NCI-H82 (cell line): ENCODE data around the gene ADARB2.
"Not testable (repeated sequence)": the region's sequence is repeated elsewhere in the genome, so short reads cannot be mapped to it uniquely, and the experiment has no call there.

Experiments used
- DNase-seq: peaks from one replicate; lab custom pipeline; 2025; lab: John Stamatoyannopoulos, UW

The ADARB2 gene

GRCh38 chr10:1253523-1254353 is 483.6 kb downstream of the ADARB2 start:
- DNase-seq, result no peak

GRCh38 chr10:1251769-1252168 is 485.6 kb downstream of the ADARB2 start:
- no peak for DNase-seq

GRCh38 chr10:1249142-1249920 is 488.0 kb downstream of the ADARB2 start:
- DNase-seq, result no peak

GRCh38 chr10:1248262-1248630 is 489.1 kb downstream of the ADARB2 start:
- DNase-seq, result not testable (repeated sequence)

- DNase-seq, result no peak
Measured at GRCh38 chr10:1247598-1248261, 489.6 kb downstream of the ADARB2 start.

GRCh38 chr10:1244493-1244892 is 492.8 kb downstream of the ADARB2 start:
- no peak for DNase-seq

- DNase-seq, result peak; percentile 5
Measured at GRCh38 chr10:1243486-1244234, 493.7 kb downstream of the ADARB2 start.

- DNase-seq, result no peak
Measured at GRCh38 chr10:1242975-1243374, 494.4 kb downstream of the ADARB2 start.

- no peak for DNase-seq
Measured at GRCh38 chr10:1241973-1242935, 495.1 kb downstream of the ADARB2 start.

GRCh38 chr10:1241322-1241890 is 495.9 kb downstream of the ADARB2 start:
- no peak for DNase-seq

- no peak for DNase-seq
Measured at GRCh38 chr10:1240341-1240775, 497.0 kb downstream of the ADARB2 start.

GRCh38 chr10:1233031-1233430 is 504.3 kb downstream of the ADARB2 start:
- no peak for DNase-seq

GRCh38 chr10:1232164-1232911 is 505.0 kb downstream of the ADARB2 start:
- DNase-seq, result no peak

GRCh38 chr10:1230592-1231275 is 506.6 kb downstream of the ADARB2 start:
- no peak for DNase-seq

- no peak for DNase-seq
Measured at GRCh38 chr10:1230138-1230537, 507.2 kb downstream of the ADARB2 start.

GRCh38 chr10:1229574-1229973 is 507.8 kb downstream of the ADARB2 start:
- no peak for DNase-seq

GRCh38 chr10:1229116-1229515 is 508.2 kb downstream of the ADARB2 start:
- no peak for DNase-seq

GRCh38 chr10:1228467-1228975 is 508.8 kb downstream of the ADARB2 start:
- no peak for DNase-seq
